HUDEP-2 (cell line): Measurements from ENCODE around the gene SPACA9.
A peak's percentile ranks its signal among the peaks of the same experiment; 100 is the strongest.

Source experiments
- DNase-seq, 76 experiments: peaks; one replicate each; lab custom pipeline; 2025; ENCODE audit not compliant: unreplicated experiment in 76 of 76; lab: John Stamatoyannopoulos, UW

The SPACA9 gene

GRCh38 chr9:132878695-132879456 lies at the start of gene SPACA9:
SPACA9 (plus strand) TSS chr9:132878898; CDS start chr9:132883948, 5,050 bp downstream.
- peak in 22 of 76 experiments; percentile 4 to 36 (median 13) for DNase-seq

GRCh38 chr9:132832171-132832881 lies 46.4 kb upstream of the SPACA9 start:
- DNase-seq: no peak

GRCh38 chr9:132833550-132834121 lies 45.1 kb upstream of the SPACA9 start:
- no peak for DNase-seq

GRCh38 chr9:132834343-132834742 lies 44.4 kb upstream of the SPACA9 start:
- DNase-seq: no peak

- no peak for DNase-seq
Observed at GRCh38 chr9:132837501-132838286, 41.0 kb upstream of the SPACA9 start.

GRCh38 chr9:132838291-132838690 lies 40.4 kb upstream of the SPACA9 start:
- no peak for DNase-seq

- DNase-seq: no peak
Observed at GRCh38 chr9:132840980-132841379, 37.7 kb upstream of the SPACA9 start.

GRCh38 chr9:132842124-132843044 lies 36.3 kb upstream of the SPACA9 start:
- DNase-seq: no peak

GRCh38 chr9:132846109-132846917 lies 32.4 kb upstream of the SPACA9 start:
- DNase-seq: no peak

- DNase-seq: no peak
Observed at GRCh38 chr9:132846918-132847515, 31.7 kb upstream of the SPACA9 start.

GRCh38 chr9:132849185-132849706 lies 29.5 kb upstream of the SPACA9 start:
- DNase-seq: peak in 14 of 76 experiments; percentile 6 to 46 (median 18)

GRCh38 chr9:132853482-132853881 lies 25.2 kb upstream of the SPACA9 start:
- DNase-seq: no peak

GRCh38 chr9:132854832-132855231 lies 23.9 kb upstream of the SPACA9 start:
- no peak for DNase-seq

- DNase-seq: no peak
Observed at GRCh38 chr9:132855904-132856303, 22.8 kb upstream of the SPACA9 start.

GRCh38 chr9:132857031-132857430 lies 21.7 kb upstream of the SPACA9 start:
- no peak for DNase-seq

- DNase-seq: no peak
Observed at GRCh38 chr9:132857616-132858342, 20.9 kb upstream of the SPACA9 start.

GRCh38 chr9:132858751-132859150 lies 19.9 kb upstream of the SPACA9 start:
- no peak for DNase-seq

- DNase-seq: no peak
Observed at GRCh38 chr9:132861666-132862065, 17.0 kb upstream of the SPACA9 start.
